HG03432 (cell line): ENCODE results near the gene CAMKMT.

ENCODE experiments used
- ATAC-seq: cut with Tn5 transposase; IDR thresholded peaks from one replicate; pipeline ENCODE4 v1.9.1; 2021; ENCODE audit warnings: mild to moderate bottlenecking, moderate library complexity; ENCODE audit not compliant: unreplicated experiment

CAMKMT gene

DNA sequence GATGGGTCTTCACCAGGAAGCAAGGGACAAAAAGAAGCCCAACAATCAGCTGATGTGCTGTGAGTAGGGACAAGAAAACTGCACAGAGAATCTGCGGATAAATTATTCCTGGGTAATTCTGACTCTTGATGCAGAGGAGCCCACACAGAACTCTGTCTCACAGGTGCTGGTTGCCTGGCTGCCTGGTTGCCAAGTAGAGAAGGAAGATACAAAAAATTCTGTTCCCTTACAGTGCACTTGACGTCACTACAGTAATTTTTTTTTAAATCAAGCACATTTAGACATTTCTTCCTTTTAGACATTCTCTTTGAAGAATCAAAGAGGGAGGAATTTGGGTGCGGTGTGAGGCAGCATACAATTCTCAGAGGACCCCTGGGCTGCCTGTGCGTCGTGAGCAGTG is 427.7 kb downstream of the CAMKMT start:
- ATAC-seq: no peak

DNA sequence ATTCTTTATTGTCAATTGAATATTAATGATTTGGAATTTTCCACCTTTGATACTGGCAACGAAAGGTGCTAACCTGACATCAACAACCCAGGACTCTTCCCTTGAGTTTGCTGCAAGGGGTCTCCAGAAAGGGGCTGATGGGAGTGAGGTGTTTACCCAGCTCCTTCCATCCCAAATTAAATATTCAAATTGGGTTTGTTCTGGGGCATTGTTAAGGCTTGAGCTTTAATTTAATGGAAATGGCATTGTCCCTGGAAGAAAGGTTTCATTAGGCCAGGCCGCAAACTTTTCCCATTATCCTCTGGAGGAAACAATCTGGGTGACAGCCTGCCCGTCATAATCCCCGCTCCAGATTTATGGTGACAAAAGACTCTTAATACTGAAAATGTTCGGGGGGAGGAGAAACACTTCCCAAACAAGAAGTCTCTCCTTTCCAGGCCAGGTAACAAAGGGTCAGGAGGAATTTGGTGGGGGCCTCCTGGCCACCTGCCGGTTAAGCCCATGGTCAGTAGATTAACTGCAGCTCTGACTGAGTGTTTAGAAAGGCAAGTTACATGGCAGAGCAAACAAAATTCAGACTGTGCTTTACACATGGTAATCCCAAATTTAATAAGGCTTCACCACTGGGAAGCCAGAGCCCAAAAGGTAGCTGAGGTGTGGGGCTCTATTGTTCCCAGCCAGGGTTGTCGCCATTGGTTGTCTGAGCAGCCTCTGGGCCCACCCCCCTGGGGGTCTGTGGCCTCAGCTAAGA is 428.4 kb downstream of the CAMKMT start:
- no peak for ATAC-seq

DNA sequence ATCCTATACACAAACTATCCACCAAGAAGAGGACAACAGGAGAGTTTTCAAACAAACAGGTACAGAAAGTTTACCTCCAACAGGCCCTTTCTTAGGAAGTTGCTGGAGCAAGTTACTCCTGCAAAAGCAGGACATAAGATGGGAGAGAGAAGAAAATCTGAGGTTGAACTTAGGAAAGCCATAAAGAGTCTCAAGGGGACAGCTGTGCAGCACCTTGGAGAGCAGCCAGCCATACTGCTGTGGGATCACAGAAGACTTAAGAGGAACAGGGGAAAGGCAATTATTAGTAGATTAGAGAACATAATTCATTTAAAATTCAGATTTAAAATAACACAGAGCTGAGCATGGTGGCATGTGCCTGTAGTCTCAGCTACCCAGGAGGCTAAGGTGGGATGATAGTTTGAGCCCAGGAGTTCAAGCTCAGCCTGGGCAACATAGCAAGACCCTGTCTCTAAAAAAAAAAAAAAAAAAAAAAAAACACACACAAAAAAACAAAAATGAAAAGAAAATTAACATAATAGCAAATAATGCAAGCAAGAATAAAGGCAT is 431.6 kb downstream of the CAMKMT start:
- ATAC-seq: no peak

DNA sequence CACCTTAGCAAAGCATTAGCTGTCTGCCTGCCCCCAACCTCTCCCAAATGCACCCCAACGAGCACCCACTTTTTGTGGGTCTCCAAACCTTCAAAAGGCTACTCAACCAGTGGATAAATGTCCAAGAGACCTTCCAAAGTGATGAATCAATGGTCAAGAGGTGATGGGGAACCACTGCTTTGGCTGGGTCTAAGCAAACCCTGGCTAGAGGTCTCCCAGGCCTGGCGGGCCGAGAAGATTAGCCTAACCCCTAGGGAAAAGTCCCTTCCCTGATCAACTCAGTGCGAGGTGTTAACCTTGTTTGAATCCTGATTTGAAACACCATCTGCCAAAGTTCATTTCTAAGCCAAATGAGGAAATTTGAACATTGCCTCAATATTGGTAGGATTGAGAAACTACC is 435.0 kb downstream of the CAMKMT start:
- ATAC-seq: no peak

DNA sequence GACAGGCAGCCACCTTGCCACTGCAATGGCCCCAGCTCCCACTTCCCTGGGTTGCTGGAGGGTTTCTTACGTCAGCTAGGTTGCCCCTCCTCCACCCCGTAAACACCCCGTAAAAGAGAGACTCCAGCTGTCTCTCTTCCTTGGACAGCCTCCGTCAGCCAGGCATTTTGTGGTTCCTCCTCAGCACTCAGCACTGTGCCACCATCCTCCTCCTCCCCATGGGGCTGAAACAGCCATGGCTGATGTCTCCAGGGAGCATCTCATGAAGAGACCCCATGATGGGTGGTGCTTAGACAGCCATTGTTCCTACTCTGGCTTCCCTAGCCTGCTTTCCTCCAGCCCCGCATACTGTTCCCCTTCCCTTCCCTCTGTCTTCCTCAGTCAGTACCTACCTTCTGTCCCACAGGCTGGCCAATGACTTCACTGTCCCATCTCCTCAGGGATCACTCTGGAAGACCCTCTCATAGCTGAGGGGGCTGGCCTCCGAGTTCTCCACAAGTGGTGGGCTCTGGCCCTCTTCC is 436.5 kb downstream of the CAMKMT start:
- ATAC-seq: no peak

DNA sequence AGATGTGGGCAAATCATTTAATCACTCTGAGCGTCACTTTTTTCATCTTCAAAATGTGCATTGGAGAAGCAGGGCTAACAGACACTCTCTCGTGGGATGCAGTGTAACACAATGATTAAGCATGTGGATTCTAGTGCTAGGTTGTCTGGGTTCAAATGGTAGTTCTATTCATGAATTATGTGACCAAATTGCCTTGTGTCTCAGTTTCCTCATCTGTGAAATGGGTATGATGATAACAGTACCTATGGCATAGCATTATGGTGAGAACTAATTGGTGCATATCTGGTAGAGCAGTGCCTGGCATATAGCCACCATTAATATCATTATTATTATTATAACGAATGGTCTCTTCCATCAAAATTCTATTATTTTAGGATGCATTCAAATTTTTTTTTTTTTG is 437.4 kb downstream of the CAMKMT start:
- ATAC-seq: no peak

DNA sequence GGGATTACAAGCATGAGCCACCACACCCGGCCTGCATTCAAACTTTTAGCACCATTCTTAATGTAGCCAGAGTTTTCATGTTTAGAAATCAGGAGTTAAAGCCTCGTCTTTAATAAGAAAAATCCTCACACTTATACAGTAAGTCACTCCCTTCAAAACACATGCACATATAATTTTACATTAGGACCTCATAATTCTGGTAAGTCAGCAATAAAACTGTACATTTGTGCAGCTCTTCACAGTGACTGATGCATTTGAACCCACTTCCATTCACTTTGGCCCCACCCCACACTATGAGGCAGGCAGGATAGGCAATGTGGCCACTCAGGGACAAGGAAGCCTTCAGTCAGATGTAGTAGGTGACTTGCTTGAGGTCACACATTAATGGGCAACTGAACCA is 438.0 kb downstream of the CAMKMT start:
- no peak for ATAC-seq

DNA sequence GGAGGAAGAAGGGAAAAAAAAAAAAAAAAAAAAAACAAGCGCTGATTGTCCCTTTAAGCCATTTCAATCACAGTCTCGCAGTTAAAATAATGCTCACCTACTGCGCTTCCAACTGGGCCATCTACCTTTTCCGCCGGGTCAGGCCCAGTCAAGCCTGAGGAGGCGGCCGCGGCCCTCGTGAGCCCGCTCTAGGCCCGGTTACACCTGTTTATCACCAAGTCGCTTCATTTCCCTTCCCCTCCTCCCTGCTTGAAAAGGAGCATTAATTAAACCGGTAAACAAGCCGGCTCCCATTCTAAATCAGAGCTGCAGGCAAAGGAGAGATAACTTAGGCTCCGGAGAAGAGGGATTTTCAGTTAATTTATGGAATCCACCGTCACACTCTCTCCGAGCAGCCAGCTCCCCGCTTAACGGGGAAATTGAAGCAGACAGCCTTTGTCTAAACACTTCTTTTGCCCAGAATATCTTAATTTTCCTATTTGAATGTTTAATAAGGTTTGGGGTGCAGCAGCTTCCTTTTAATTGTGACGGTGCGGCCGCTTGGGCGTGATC is 439.6 kb downstream of the CAMKMT start:
- ATAC-seq: no peak

DNA sequence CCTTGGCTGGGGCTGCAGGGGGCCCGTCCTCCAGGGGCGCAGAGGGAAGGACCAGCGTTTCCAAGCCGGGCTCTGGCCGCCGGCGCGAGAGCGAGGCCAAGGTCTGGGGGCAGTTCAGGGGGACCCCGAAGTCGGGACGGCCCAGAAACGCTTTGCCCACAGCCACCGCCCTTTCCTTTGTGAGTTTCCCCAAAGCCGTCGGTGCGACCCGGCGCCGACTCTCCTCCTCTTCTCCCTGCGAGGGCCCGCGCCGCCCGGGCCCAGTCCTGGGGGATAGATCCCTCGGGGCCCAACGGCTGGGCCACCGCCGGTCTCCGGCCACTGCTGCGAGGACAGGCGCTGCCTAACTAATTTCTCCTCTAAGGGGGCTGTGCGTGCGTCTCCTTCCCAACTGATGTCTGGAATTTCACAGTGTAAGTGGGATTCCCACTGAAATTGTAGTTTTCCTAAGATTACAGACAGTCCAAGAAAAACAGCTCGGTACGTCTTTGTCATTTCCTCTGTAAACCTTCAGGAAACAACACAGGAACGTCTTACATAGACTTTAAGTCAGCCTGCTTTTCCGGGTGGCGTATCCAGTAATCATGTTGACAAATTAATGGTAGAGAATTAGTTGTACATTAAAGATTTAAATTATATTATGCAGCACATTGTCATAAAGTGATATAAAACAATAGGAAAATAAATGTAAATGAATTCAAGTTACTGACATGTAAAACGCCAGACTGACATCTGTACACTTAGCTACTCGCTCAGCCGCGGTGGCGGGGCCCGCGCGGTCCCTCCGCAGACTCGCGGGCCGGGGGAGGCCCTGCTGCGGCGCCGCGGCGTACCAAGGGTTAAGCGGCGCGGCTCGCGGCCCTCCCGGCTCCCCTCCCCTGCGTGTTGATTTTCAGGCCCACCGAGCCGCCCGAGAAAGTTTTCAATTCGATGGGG is 440.4 kb downstream of the CAMKMT start:
- no peak for ATAC-seq

DNA sequence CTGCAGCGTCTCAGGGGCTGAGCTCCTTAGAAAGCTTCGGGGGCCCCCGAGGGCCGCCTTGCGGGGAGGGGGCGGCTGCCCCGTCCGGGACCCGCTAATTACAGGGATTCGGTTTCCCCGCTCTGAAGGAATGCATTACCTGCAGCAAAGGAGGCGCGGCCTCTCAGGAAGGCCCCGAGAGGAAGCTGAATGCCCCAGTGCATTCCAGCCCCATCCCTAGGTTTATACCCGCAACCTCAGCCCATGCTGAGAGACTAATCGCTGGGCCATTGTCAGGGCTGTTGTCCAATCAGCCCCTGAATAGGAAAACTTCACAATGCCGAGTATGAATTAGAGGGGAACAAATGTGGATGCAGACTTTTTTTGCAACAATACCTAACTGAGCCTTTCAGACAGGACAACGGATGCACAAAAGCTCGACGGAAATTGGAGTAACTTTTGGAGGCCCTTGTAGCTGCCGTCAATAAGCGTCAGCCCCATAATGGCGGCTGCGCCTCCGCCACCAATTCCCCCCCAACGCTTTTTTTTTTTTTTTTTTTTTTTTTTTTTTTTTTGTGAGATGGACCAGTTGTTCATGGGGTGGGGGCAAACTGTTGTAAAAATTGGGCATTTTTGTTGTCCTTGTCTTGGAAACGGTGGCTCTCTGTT is 441.2 kb downstream of the CAMKMT start:
- ATAC-seq: no peak

DNA sequence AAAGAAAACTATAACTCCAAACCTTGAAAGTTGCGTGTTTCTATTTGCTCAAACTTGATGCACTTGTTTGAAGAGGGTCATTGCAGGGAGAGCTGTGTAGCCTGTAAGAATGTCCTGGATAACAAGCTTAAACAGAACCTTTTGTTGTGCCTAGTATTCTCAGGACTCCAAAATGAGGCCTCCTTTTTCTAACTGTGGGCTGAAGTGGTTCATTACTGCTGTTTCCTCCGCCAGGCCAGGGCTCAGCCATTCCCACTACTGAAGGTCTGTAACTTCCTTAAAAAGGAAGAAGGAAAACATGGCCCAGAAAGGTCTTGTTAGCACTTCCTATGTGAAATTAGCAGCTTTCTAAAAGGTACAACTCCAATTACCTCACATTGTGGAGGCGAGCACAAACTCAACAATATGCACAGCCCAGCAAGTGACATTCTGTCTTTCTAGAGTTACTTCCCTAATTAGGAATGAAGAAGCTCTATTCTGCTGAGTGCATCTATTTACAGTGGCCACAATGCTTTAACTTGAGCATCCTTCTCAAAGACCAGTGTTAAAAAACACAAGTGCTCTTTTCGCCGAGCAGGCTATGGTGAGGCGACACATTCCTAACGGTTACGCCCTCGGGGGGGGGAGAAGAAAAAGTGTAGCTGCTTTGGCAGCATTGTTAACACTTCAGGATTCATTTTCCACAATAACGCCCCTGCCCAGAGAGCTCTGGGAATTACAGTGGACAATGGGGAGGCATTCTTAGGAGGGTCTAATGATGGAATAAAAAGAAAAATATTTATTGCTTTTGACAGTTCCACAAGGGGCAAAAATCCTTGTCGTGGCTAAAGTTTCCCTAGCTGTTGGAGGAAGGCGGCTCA is 442.9 kb downstream of the CAMKMT start:
- no peak for ATAC-seq

DNA sequence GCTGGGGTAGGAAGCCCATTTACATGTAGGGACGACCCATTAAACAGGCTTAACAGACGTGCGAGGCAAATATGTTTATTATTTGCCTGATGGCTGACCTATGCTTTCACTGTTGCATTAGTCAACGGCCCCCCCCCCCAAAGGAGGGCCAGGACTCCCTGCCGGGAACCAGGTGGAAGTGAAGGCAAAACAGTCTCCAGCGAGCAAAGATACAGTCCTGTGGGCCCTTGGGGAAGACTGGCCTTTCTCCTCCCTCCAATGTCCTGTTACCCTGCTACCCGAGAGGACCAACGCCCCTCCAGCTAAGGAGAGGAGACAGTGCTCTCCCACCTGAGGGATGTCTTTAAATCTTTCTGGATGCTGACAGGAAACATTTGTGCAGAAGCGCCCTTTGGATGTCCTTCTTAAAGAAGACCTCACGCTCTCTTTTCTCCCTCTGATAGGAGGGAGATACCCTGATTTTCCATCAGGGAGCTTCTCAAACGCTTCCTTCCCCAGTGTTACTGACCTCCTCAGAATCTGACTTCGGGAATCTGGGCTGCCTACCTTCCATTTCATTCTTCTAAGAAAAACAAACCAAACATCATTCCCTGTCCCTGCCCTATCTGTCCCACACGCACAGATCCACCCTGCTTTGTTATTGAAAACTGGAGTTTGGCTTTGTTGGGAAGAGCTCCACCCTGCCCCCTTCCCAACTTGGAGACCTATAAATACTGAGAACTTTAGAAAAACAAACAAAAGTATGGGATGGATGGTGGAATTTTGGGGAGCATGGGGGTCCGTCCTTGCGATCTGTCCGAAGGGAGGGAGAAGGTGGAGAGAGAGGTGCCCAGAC is 443.9 kb downstream of the CAMKMT start:
- no peak for ATAC-seq

DNA sequence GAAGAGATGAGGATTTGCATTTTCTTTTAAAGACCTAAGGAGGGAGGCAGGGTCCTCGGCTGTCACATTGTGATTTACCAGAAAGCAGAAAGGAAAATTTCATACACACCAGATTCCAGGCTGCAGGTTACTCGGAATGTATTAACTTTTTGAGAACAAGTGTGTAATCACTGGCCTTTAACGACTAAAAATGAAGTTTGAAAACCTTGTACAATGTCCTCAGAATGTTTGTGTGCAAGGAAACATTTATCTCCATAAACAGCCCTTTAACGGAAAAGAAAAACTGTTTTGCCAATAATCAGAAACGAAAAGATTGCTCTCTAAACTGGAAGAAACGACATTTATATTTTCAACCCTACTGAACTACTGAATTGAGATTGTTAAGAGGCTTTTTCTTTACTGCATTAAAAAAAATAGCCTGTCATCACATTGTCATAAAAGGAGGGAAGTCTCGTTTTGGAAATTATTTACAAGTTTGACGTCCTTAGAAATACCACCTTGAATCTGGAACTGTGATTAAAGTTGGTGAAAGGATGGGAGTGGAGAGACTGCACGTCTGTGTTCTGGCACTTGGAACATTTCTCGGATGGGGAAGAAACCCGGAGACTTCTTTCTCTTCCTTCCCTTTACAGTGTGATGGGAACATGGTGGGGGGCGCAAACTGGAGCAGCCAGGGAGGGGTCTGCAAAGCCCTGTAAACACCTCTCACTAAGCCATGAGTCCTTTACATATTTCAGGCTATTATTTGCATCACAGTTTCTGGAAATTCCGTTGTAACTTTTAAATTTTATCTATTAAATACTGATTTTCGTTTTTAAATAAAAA is 445.7 kb downstream of the CAMKMT start:
- ATAC-seq: no peak

DNA sequence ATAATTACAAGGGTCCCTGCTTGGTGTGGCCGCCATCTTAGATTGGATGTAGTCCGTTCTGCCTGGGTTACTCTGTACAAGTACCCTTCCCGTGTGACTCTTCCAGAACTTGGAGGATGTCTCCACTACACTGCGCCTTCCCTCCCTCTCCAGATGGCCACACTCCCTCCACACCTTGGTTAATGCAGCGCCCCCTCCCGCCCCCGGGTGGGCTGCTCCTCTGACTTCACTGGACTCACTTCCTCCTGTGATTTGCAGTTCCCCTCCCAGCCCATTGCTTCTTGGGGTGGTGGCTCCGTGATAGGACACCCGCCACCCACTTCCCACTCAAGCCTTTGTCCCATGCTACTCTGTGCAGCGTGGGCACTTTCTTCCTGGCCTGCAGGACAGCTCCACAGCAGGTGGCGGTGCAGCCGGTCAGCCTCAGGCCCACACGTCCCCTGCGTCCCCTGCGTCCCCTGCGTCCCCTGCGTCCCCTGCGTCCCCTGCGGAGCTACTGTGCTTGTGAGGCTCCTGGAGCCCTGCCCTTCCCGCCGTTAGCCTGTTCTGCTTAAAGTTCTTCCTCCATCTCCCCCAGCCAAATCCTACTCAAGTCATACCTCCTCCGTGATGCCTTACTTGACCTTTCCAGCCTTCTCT is 449.3 kb downstream of the CAMKMT start:
- ATAC-seq: no peak

DNA sequence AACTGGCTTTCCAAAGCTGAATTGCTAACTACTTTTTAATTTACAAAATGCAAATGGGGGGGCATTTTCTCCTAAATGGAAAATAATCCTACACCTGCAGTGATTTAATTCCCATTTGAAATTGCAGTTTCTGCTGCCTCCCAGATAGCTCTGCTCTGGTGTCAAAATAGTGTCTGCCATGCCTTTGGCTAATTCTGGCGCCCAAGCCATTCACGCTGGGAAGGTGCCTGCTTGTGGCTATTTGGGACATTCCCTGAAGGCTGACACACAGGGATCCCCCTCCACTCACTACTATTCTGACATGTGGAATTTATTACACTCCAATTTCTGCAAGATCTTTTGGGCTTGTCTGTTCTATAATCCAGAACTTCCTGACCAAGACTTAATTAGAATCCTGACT is 451.4 kb downstream of the CAMKMT start:
- no peak for ATAC-seq

DNA sequence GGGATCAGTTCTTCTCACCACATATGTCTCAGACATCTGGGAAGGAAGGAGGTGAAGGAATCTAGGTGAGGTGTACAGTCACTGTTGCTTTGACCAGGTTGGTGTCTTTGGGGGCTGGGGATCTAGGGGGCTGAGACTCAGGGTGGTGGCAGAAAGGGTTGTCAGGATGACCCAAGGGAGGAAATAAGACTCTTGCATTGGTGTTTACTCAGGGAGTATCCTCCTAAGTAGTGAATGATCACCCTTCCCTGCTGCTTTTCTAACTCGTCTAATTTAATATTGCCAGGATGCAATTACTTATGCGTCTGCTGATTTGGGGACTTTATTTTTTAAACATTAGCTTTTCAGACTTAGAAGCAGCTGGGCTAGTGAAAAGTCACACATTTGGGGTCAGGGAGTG is 451.9 kb downstream of the CAMKMT start:
- ATAC-seq: no peak

DNA sequence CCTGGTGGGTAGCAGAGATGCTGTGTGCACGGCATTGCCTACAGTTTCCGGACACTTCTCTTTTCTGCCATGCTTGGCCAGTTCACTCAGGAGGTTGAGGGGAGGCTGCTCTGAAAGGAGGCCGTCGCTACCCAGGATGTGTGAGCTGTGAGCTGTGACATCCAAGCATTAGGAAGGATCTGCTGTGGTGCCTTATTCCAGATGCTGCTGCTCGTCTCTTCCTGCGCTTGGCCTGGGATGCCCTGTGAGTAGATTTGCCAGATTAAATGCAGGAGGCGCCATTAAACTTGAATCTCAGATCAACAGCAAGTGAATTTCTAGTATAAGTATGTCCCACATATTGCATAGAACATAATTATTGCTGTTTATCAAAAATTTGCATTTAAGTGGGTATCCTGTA is 455.5 kb downstream of the CAMKMT start:
- no peak for ATAC-seq
